RWPE2 (cell line): ENCODE measurements around the gene BEND7.

Experiments used
- ATAC-seq: fragments of 200-7000 bp; cut with Tn5 transposase; 3 replicates; pipeline ENCODE4 v1.9.1; 2021; ENCODE audit warnings: low read depth
- DNase-seq: peaks from one replicate; pipeline ENCODE4 v3.0.0-alpha.2; 2020; ENCODE audit warnings: low spot score
- H3K27ac ChIP-seq: fragments of 450-650 bp; 2 replicates; pipeline ENCODE4 v1.5.1; 2017; ENCODE audit warnings: mild to moderate bottlenecking; ENCODE audit not compliant: poor library complexity, severe bottlenecking
- H3K27me3 ChIP-seq: fragments of 250-450 bp; sonication (Bioruptor Pico); 2 replicates; pipeline ENCODE4 v1.5.1; 2021; ENCODE audit warnings: mild to moderate bottlenecking, moderate library complexity; ENCODE audit not compliant: insufficient read depth, poor library complexity, severe bottlenecking
- H3K36me3 ChIP-seq: fragments of 250-450 bp; sonication (Bioruptor Pico); 2 replicates; pipeline ENCODE4 v1.5.1; 2020; ENCODE audit warnings: low read depth, mild to moderate bottlenecking, moderate library complexity
- H3K4me1 ChIP-seq: fragments of 250-450 bp; sonication (Bioruptor Pico); 2 replicates; pipeline ENCODE4 v1.5.1; 2021; ENCODE audit warnings: mild to moderate bottlenecking, moderate library complexity; ENCODE audit not compliant: insufficient read depth, poor library complexity, severe bottlenecking
- H3K4me3 ChIP-seq: fragments of 250-450 bp; sonication (Bioruptor Pico); 2 replicates; pipeline ENCODE4 v1.5.1; 2021; ENCODE audit warnings: mild to moderate bottlenecking, moderate library complexity; ENCODE audit not compliant: severe bottlenecking
- H3K9me3 ChIP-seq: fragments of 250-450 bp; sonication (Bioruptor Pico); 2 replicates; pipeline ENCODE4 v1.5.1; 2021; ENCODE audit warnings: mild to moderate bottlenecking, moderate library complexity; ENCODE audit not compliant: severe bottlenecking
- TF ChIP-seq, protein P1 (sequence below): fragments of 450-650 bp; IDR thresholded peaks from one replicate; pipeline ENCODE4 v1.5.1; 2017; ENCODE audit warnings: mild to moderate bottlenecking, moderate library complexity; ENCODE audit not compliant: poor library complexity, severe bottlenecking

The BEND7 gene

DNA sequence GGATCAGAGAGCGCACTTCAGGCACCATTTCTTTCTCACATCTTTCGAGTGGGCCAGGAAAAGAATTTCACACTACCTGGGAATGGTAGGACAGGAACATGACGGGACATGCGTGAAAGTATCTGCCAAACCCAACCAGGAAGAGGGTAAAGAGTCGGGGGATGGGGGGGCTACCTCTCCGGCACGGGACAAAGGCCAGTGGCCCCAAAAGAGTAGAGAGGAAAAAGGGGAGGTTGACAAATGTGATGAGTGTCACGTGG lies 830 bp upstream of the BEND7 start:
- Histone ChIP-seq H3K4me1 (peaks cover 13% of the 10 kb centered on the region), H3K4me3 (peak overlapping the region; percentile 94), H3K27me3 (no peaks in the 10 kb centered on the region), H3K36me3 (no peaks in the 10 kb centered on the region), H3K27ac (no peak overlapping the region), H3K9me3 (no peaks in the 10 kb centered on the region)
- no peak for ATAC-seq
- TF ChIP-seq, protein P1, sequence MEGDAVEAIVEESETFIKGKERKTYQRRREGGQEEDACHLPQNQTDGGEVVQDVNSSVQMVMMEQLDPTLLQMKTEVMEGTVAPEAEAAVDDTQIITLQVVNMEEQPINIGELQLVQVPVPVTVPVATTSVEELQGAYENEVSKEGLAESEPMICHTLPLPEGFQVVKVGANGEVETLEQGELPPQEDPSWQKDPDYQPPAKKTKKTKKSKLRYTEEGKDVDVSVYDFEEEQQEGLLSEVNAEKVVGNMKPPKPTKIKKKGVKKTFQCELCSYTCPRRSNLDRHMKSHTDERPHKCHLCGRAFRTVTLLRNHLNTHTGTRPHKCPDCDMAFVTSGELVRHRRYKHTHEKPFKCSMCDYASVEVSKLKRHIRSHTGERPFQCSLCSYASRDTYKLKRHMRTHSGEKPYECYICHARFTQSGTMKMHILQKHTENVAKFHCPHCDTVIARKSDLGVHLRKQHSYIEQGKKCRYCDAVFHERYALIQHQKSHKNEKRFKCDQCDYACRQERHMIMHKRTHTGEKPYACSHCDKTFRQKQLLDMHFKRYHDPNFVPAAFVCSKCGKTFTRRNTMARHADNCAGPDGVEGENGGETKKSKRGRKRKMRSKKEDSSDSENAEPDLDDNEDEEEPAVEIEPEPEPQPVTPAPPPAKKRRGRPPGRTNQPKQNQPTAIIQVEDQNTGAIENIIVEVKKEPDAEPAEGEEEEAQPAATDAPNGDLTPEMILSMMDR: no peak
- DNase-seq: no peak

DNA sequence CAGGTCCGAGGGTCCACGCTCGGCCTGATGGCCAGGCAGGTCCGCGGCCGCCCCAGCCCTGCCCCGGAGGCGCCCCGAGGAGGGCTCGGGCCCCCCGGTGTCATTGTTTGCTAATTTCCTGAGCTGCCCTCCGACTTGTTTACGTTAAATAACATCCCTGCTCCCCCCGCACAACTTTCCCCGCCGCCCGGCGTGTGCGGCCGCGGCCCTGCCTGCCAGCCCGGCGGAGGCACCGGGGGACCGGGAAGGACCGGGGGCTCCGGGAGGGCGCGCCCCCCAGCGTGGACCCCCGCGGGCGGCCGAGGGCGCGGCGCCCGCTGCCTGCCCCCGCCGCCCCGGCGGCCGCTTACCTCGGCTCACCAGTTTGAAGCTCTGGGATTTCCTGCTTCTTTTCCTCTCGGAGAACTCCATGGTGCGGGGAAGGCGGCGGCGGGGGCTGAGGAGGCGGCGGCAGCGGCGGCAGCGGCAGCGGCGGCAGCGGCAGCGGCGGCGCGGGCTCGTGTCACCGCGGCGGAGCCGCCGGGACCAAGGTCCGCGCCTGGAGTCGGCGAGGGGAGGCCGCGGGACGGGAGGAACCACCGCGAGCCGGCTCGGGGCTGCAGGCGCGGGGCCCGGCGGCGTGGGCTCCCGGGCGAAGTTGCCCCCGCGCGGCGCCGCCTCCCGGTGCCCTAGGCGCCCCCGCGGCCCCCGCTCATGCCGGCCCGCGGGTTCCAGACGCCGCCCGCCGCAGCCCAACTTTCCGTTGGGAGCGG lies 515 bp downstream of the BEND7 start:
- Histone ChIP-seq H3K27me3 (no peaks in the 10 kb centered on the region), H3K9me3 (no peaks in the 10 kb centered on the region), H3K36me3 (no peaks in the 10 kb centered on the region), H3K4me3 (peak overlapping the region; percentile 94), H3K4me1 (peaks cover 13% of the 10 kb centered on the region), H3K27ac (peak overlapping the region; percentile 12)
- no peak for DNase-seq
- TF ChIP-seq, protein P1: no peak
- peak; percentile 21; the same call in 1 of the 3 replicates for ATAC-seq

DNA sequence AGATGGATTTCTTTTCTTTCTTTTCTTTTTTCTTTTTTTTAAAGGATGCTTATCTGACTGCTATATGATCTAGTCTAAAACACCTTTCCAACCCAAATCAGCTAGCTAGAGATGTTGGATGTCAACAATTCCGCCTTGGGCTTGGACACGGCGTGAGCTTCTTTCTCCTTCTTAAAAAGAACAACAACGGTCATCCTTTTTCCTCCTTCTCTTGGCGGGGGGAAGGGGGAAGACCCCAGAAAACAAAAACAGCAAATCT lies 1.0 kb downstream of the BEND7 start:
- DNase-seq: no peak
- H3K9me3 ChIP-seq: no peaks in the 10 kb centered on the region
- H3K4me1 ChIP-seq: peaks cover 13% of the 10 kb centered on the region
- no peak overlapping the region for H3K27ac ChIP-seq
- TF ChIP-seq, protein P1: no peak
- H3K27me3 ChIP-seq: no peaks in the 10 kb centered on the region
- ATAC-seq: no peak
- H3K4me3 ChIP-seq: peak overlapping the region; percentile 94
- H3K36me3 ChIP-seq: no peaks in the 10 kb centered on the region

DNA sequence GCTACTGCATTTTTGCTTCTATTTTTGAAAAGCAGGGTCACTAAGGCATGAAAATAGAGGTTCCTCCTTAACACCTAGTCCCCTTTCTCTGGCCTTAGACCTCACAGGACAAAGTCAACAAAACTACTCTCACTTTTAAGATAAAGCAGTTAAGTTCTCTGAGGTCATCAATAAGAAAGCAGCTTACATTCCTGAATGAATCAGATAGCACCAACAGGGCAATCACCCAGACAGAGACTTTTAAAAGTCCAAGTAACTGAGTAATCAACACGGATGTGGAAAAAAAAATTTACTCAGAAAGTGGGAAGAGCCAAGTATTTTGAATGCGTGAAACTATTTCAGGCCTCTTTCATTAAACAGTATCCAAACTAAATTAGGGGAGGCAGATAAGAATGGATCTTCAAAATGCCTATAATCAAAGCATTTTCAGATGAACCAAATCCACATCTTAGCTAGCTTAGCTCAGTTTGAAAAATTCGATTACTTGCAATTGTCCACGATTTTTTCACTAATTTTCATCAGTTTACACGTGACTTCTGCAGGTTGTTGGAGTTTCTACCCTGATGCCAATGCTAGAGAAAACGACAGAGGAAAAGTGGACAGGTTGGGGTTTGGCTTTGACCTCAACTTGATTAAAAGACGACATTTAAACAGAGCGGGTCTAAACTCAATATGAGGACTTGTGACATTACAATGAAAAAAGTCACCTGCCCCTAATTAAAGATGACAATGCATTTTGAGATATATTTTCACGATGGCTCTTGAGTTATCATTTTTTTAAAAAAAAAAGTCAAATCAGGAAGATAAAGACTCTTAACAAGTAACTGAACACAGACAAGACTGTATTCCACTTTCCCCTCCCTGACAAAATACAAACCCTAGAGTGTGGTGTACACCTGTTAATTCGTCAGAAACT lies 1.6 kb downstream of the BEND7 start:
- H3K27ac ChIP-seq: peak overlapping the region; percentile 1
- H3K4me3 ChIP-seq: peak overlapping the region; percentile 94
- TF ChIP-seq, protein P1: no peak
- peaks cover 13% of the 10 kb centered on the region for H3K4me1 ChIP-seq
- no peak for DNase-seq
- no peaks in the 10 kb centered on the region for H3K36me3 ChIP-seq
- no peaks in the 10 kb centered on the region for H3K27me3 ChIP-seq
- ATAC-seq: peak; percentile 75
- H3K9me3 ChIP-seq: no peaks in the 10 kb centered on the region

DNA sequence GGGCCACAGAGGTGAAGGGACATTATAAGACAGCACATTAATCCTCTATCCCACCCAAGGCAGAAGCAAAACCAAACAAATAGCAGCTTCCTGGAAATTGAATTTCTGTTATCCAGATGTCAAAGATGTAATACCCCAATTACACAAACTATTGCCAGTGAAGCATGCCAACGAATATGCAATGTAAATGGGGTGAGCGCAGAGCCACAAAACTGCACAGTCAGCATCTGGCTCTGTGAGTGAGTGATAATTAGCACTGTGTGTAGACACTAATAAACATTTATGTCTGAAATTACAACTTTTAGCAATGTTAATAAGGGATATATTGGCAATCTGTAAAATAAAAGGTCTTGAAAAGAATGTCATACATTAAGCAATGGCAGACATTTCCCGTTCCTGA lies 3.2 kb downstream of the BEND7 start:
- H3K36me3 ChIP-seq: no peaks in the 10 kb centered on the region
- TF ChIP-seq, protein P1: no peak
- H3K27ac ChIP-seq: no peak overlapping the region
- no peaks in the 10 kb centered on the region for H3K9me3 ChIP-seq
- ATAC-seq: no peak
- DNase-seq: no peak
- peaks cover 13% of the 10 kb centered on the region for H3K4me1 ChIP-seq
- H3K27me3 ChIP-seq: no peaks in the 10 kb centered on the region
- no peak overlapping the region for H3K4me3 ChIP-seq
